Suprapubic skin (tissue), 3 donors: ENCODE measurements around the gene ANGPTL7.

Experiments
- CTCF ChIP-seq, 2 donors: fragments of 200-600 bp in 1 of 2; fragments of 450-650 bp in 1 of 2; sonication (generic) in 1 of 2; IDR thresholded peaks; one replicate each; pipeline ENCODE4 v1.5.1; 2016 to 2019; ENCODE audit warnings: antibody characterized with exemption in 2 of 2, mild to moderate bottlenecking in 1 of 2, moderate library complexity in 1 of 2
- POLR2A ChIP-seq, 2 donors: fragments of 450-650 bp; IDR thresholded peaks; one replicate each; pipeline ENCODE4 v1.6.1; 2017; ENCODE audit warnings: antibody characterized with exemption in 2 of 2, mild to moderate bottlenecking in 2 of 2, moderate library complexity in 2 of 2

- TF ChIP-seq CTCF (IDR thresholded peaks at IDR 0.05) = no peak
- TF ChIP-seq POLR2A (IDR thresholded peaks at IDR 0.05) = no peak
Observed at GRCh38 chr1:11147197-11147770, 41.9 kb upstream of the ANGPTL7 start.
